Keratinocyte (primary cell): Measurements from ENCODE around the gene SPRY4. TPM values are rescaled to one million over a fixed set of nuclear protein-coding genes. Genes with fewer than 3 reads are reported as not detected.

Experiments
- DNase-seq: peaks from one replicate; pipeline ENCODE4 v3.0.0-alpha.2; 2011; ENCODE audit warnings: low read depth, missing footprints, low spot score
- FAIRE-seq: peaks from 2 replicates; lab custom pipeline; 2011; peaks lifted over from hg19 to GRCh38; lab: Jason Lieb, UNC
- H2AFZ ChIP-seq: 2 replicates; pipeline ENCODE4 v1.6.0; 2012; ENCODE audit warnings: low read length, control low read depth, inconsistent platforms; ENCODE audit not compliant: control insufficient read depth
- H3K27ac ChIP-seq: 2 replicates; pipeline ENCODE4 v1.5.1; 2011; ENCODE audit warnings: low read length; ENCODE audit not compliant: control insufficient read depth, insufficient read depth
- H3K27me3 ChIP-seq: 3 replicates; pipeline ENCODE4 v1.6.0; 2011; ENCODE audit warnings: low read length; ENCODE audit not compliant: control insufficient read depth, insufficient read depth; ENCODE audit errors: extremely low read depth
- H3K36me3 ChIP-seq, 2 experiments: 2 replicates in 1 of 2; 3 replicates in 1 of 2; pipeline ENCODE4 v1.5.1; 2011; ENCODE audit warnings: low read length in 2 of 2, mild to moderate bottlenecking in 1 of 2; ENCODE audit not compliant: control insufficient read depth in 2 of 2, insufficient read depth in 2 of 2; ENCODE audit errors: extremely low read depth in 1 of 2
- H3K4me1 ChIP-seq: 3 replicates; pipeline ENCODE4 v1.5.1; 2011; ENCODE audit warnings: low read length; ENCODE audit not compliant: control insufficient read depth, insufficient read depth; ENCODE audit errors: extremely low read depth
- H3K4me2 ChIP-seq: 3 replicates; pipeline ENCODE4 v1.6.0; 2011; ENCODE audit warnings: low read depth, low read length; ENCODE audit not compliant: control insufficient read depth, insufficient read depth; ENCODE audit errors: extremely low read depth
- H3K4me3 ChIP-seq, 3 experiments: fragments of 200-600 bp in 1 of 3; sonication (generic) in 1 of 3; 2 replicates in 2 of 3; 3 replicates in 1 of 3; pipeline ENCODE4 v1.5.1; 2011 to 2016; ENCODE audit warnings: low read length in 3 of 3, mild to moderate bottlenecking in 3 of 3, control low read depth in 2 of 3, inconsistent platforms in 1 of 3, low read depth in 1 of 3, mixed read lengths in 1 of 3, mixed run types in 1 of 3, moderate library complexity in 1 of 3; ENCODE audit not compliant: control insufficient read depth in 2 of 3, insufficient read depth in 2 of 3; ENCODE audit errors: extremely low read depth in 1 of 3
- H3K79me2 ChIP-seq: 2 replicates; pipeline ENCODE4 v1.6.0; 2012; ENCODE audit warnings: low read length; ENCODE audit not compliant: control insufficient read depth, insufficient read depth
- H3K9ac ChIP-seq: 3 replicates; pipeline ENCODE4 v1.6.0; 2011; ENCODE audit warnings: low read length; ENCODE audit not compliant: control insufficient read depth, insufficient read depth; ENCODE audit errors: extremely low read depth
- H3K9me1 ChIP-seq: 3 replicates; pipeline ENCODE4 v1.6.0; 2011; ENCODE audit warnings: low read length; ENCODE audit not compliant: control insufficient read depth, insufficient read depth; ENCODE audit errors: extremely low read depth
- H3K9me3 ChIP-seq: 2 replicates; pipeline ENCODE4 v1.5.1; 2012; ENCODE audit warnings: low read depth, low read length; ENCODE audit not compliant: control insufficient read depth
- H4K20me1 ChIP-seq: 3 replicates; pipeline ENCODE4 v1.6.0; 2011; ENCODE audit warnings: low read length; ENCODE audit not compliant: control insufficient read depth, insufficient read depth; ENCODE audit errors: extremely low read depth
- EZH2 ChIP-seq: IDR thresholded peaks from one replicate; pipeline ENCODE4 v1.6.1; 2012; ENCODE audit warnings: inconsistent platforms, mild to moderate bottlenecking, low read length, moderate library complexity
- dilution Hi-C: fragments of 300-500 bp; cut with MboI; formaldehyde crosslinking; loops from one replicate; pipeline ENCODE4 v1.7.0; 2020; ENCODE audit warnings: low sequenced_read_pairs; ENCODE audit not compliant: extremely low pct_ligation_motif_present
- polyA plus RNA-seq, 5 experiments: library from polyadenylated mRNA; depleted of rRNA in 3 of 5; stranded (reverse) in 3 of 5; stranded (forward) in 1 of 5; unstranded in 1 of 5; fragments of >200 nt; gene quantifications; 1 replicate in 1 of 5; 2 replicates in 3 of 5; 3 replicates in 1 of 5; pipeline versions ENCODE4 v1.2.1 to v1.2.3, GENCODE V29; 2011 to 2012; ENCODE audit warnings: missing spikeins in 2 of 5, low read depth in 1 of 5, low replicate concordance in 1 of 5
- TF ChIP-seq, protein P1 (sequence below), 3 experiments: IDR thresholded peaks in 1 of 3; conservative IDR thresholded peaks in 1 of 3; optimal IDR thresholded peaks in 1 of 3; 2 replicates in 2 of 3; 3 replicates in 1 of 3; pipeline versions ENCODE3 to v1.5.1; 2011; ENCODE audit warnings: low read length in 3 of 3, mild to moderate bottlenecking in 3 of 3, moderate library complexity in 2 of 3, control low read depth in 1 of 3, inconsistent platforms in 1 of 3; ENCODE audit not compliant: insufficient read depth in 2 of 3; ENCODE audit errors: extremely low read depth in 1 of 3

SPRY4 gene
- polyA plus RNA-seq, 1 donor (not counting 4 experiments of a cell fraction or from before 2014, with no cell fraction given) = 10.2 TPM

GRCh38 chr5:142319560-142320429 is 5.0 kb downstream of the SPRY4 start:
- no peak overlapping the region for H3K27ac ChIP-seq
- dilution Hi-C loops = no loop called here
- peaks cover 34% of the 10 kb centered on the region for H3K4me1 ChIP-seq
- H3K9me3 ChIP-seq = no peaks in the 10 kb centered on the region
- H2AFZ ChIP-seq = no peak overlapping the region
- TF ChIP-seq EZH2 = no peak
- TF ChIP-seq, protein P1, sequence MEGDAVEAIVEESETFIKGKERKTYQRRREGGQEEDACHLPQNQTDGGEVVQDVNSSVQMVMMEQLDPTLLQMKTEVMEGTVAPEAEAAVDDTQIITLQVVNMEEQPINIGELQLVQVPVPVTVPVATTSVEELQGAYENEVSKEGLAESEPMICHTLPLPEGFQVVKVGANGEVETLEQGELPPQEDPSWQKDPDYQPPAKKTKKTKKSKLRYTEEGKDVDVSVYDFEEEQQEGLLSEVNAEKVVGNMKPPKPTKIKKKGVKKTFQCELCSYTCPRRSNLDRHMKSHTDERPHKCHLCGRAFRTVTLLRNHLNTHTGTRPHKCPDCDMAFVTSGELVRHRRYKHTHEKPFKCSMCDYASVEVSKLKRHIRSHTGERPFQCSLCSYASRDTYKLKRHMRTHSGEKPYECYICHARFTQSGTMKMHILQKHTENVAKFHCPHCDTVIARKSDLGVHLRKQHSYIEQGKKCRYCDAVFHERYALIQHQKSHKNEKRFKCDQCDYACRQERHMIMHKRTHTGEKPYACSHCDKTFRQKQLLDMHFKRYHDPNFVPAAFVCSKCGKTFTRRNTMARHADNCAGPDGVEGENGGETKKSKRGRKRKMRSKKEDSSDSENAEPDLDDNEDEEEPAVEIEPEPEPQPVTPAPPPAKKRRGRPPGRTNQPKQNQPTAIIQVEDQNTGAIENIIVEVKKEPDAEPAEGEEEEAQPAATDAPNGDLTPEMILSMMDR (optimal IDR thresholded peaks at IDR 0.05 in 1 of 3, IDR thresholded peaks at IDR 0.05 in 1 of 3, conservative IDR thresholded peaks at IDR 0.05 in 1 of 3; ENCODE audit: extremely low read depth in 1 of 3, insufficient read depth in 2 of 3, low read length in 3 of 3) = no peak
- H4K20me1 ChIP-seq = peaks cover 54% of the 10 kb centered on the region
- DNase-seq (no peak), FAIRE-seq (no peak)
- H3K79me2 ChIP-seq = peaks cover 100% of the 10 kb centered on the region
- H3K4me2 ChIP-seq = peak overlapping the region; percentile 76
- H3K9me1 ChIP-seq = peaks cover 7% of the 10 kb centered on the region
- no peaks in the 10 kb centered on the region for H3K27me3 ChIP-seq
- H3K9ac ChIP-seq = no peak overlapping the region
- peaks cover 7 to 22% of the 10 kb centered on the region in 2 experiments for H3K36me3 ChIP-seq
- no peak overlapping the region for H3K4me3 ChIP-seq

DNA sequence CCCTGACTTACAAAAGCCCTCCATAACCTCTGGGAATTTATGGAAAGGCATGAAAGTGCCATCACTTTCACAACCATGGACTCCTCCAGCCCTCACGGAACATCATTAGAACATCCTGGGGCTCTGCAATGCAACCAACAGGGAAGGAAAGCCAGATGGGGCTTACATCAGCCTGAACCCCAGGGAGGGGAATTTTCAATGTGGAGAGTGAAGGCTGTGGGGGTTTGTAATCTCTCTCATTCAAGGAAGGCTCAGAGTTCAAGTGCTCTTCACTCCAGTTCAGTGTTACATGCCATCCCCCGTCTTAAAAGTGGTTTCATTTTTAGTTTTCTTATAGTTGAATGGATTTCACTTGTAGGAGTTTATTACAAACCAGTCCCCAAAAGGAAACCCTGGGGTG is 5.7 kb downstream of the SPRY4 start:
- Histone ChIP-seq H3K4me3 (no peak overlapping the region), H3K79me2 (peaks cover 100% of the 10 kb centered on the region), H2AFZ (no peak overlapping the region), H3K9me1 (peaks cover 7% of the 10 kb centered on the region), H3K36me3 (peaks cover 11 to 23% of the 10 kb centered on the region in 2 experiments), H3K27ac (no peak overlapping the region), H4K20me1 (peaks cover 58% of the 10 kb centered on the region), H3K9ac (no peak overlapping the region), H3K4me2 (no peak overlapping the region), H3K4me1 (peaks cover 34% of the 10 kb centered on the region), H3K9me3 (no peaks in the 10 kb centered on the region), H3K27me3 (no peaks in the 10 kb centered on the region)
- TF ChIP-seq, protein P1 (optimal IDR thresholded peaks at IDR 0.05 in 1 of 3, IDR thresholded peaks at IDR 0.05 in 1 of 3, conservative IDR thresholded peaks at IDR 0.05 in 1 of 3; ENCODE audit: extremely low read depth in 1 of 3, insufficient read depth in 2 of 3, low read length in 3 of 3) = no peak
- no peak for TF ChIP-seq EZH2
- DNase-seq (no peak), FAIRE-seq (no peak)
- dilution Hi-C loops = no loop called here
